ENCODE measurements around the gene VSX2. TPM values are rescaled to one million over a fixed set of nuclear protein-coding genes. Genes with fewer than 3 reads are reported as not detected.

The VSX2 gene
- not detected for total RNA-seq

DNA sequence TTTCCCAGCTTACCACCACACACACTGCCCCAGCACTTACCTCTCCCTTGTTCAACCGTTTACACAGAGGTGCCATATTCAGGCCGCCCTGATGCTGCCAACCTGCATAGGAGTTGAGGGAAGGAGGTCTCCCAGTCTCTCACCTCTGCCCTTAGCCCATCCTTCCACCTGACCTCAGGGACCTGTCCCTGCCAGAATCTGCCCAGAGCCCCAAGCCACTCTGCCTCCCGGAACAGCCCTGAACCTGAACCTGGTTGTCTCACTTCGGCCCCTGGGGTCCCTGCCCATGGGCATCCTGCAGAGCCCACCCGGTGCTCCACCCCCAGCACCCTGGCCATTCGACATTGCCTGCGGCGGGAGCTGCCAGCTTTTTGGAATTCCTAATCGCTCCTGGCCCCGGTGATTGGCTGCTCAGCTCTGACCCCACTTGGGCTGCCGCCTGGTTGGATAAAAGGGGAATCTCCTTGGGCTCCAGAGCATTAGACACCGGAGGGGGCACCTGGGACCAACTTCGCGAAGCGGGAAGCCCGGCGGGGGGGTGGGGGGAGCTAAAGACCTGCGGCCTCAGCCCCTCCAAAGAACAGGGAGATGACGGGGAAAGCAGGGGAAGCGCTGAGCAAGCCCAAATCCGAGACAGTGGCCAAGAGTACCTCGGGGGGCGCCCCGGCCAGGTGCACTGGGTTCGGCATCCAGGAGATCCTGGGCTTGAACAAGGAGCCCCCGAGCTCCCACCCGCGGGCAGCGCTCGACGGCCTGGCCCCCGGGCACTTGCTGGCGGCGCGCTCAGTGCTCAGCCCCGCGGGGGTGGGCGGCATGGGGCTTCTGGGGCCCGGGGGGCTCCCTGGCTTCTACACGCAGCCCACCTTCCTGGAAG, at the start of gene VSX2:
TSS of gene VSX2 (plus strand) at position 476 of the 874 bp plus-strand sequence. CDS start at position 589, 113 bp downstream.
- DNase-seq = no peak
- Mint-ChIP-seq H3K9me3 (ENCODE audit: low read depth) (no peaks in the 10 kb centered on the region), H3K27ac (no peak within 1 kb of the TSS), H3K36me3 (no peaks in the 10 kb centered on the region), H3K4me1 (peaks cover 15% of the 10 kb centered on the region), H3K4me3 (no peak within 1 kb of the TSS), H3K27me3 (peaks cover 78% of the 10 kb centered on the region)
- no peak for ATAC-seq
- CTCF ChIA-PET = interaction anchor here (1.1 to 4.7 kb wide), 2 partner anchors 12 to 16 kb away, joined by 3 to 27 read pairs; no protein-coding TSS in a partner anchor

DNA sequence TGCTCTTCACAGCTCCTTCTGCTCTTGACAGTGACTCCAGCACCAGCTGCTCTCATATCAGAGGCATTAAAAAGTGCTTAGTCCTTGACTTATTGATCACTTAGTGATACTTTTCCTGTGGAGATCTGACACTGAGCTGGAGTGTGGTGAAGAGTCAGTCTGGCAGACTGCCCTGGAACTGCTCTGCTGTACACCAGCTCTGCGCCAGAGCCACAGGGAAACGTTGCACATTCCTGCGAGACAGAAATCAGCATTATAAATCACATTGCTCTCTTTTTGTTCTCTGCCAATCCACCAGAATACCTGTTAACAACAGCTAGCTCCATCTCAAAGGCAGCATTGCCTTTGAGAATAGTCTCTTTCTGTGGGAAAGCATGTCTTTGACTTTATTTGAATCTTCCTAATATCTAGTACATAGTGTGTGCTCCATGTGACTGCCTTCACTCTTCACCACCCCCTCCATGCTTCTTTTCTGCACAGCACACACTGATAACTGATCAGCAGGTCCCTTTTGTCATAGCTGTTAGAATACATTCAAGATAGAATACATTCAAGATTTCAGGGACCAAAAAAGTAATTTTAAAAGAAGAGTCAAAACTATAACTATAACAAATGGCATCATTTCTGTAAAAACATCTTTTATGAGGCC, 48.2 kb upstream of the VSX2 start:
- ATAC-seq (no peak), DNase-seq (no peak)
- Mint-ChIP-seq H3K36me3 (peaks cover 3% of the 10 kb centered on the region), H3K9me3 (ENCODE audit: low read depth) (no peaks in the 10 kb centered on the region), H3K4me3 (no peak overlapping the region), H3K27ac (no peak overlapping the region), H3K27me3 (no peaks in the 10 kb centered on the region), H3K4me1 (no peaks in the 10 kb centered on the region)
- CTCF ChIA-PET = interaction anchor here (0.7 to 1.4 kb wide), 3 partner anchors 15 to 1549 kb away, joined by 3 to 5 read pairs (median 4); no protein-coding TSS in a partner anchor

DNA sequence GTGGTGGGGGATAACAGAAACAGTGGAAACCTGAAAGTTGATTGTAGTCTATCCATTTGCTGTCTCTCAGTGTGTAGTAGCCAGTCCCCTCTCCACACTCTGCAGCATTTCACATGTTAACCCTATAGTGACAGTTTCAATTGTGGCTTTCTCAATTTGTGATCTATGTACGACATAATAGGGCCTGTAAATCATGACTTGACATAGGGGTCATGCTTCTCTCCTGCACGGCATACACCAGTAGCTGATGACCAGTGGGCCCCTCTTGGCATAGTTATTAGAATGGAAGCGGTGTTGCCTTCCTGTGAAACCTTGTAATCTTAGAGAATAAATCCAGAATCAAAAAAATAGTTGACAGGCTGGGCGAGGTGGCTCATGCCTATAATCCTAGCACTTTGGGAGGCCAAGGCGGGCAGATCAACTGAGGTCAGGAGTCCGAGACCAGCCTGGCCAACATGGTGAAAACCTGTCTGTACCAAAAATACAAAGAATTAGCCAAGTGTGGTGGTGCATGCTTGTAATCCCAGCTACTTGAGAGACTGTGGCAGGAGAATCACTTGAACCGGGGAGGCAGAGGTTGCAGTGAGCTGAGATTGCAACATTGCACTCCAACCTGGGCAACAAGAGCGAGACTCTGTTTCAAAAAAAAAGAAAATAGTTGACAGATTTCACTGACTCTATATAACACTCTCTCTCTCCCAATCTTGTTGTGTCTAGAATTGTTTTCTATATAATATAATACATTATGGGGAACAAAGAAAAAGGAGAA, 44.6 kb upstream of the VSX2 start:
- ATAC-seq (no peak), DNase-seq (no peak)
- H3K27me3 Mint-ChIP-seq = no peaks in the 10 kb centered on the region
- H3K4me3 Mint-ChIP-seq = no peak overlapping the region
- CTCF ChIA-PET = interaction anchor here (1.1 kb wide), 1 partner anchor 22 kb away, joined by 3 read pairs; no protein-coding TSS in a partner anchor
- no peaks in the 10 kb centered on the region for H3K9me3 Mint-ChIP-seq (ENCODE audit: low read depth)
- no peak overlapping the region for H3K27ac Mint-ChIP-seq
- no peaks in the 10 kb centered on the region for H3K4me1 Mint-ChIP-seq
- H3K36me3 Mint-ChIP-seq = peaks cover 6% of the 10 kb centered on the region

DNA sequence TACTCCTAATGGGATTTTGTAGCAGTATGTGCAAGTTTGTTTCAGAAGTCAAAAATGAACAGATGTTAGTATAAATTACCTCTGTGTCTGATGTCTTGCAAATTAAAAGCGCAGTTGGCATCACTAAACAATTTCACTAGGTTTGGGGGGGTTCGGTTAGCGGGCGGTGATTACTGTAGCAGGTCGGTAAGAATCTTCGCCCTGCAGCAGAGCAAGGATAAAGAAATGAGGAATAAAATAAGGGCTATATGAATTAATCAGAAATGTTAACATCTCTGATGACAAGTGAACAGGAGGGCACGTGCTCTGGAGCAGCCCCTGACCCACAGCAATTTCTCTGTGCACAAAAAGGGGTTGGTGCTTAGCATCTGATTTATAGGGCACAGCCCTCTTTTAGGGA, 43.6 kb upstream of the VSX2 start:
- CTCF ChIA-PET = interaction anchor here (1.1 kb wide), 1 partner anchor 21 kb away, joined by 3 read pairs; no protein-coding TSS in a partner anchor
- H3K4me1 Mint-ChIP-seq = no peaks in the 10 kb centered on the region
- ATAC-seq = no peak
- DNase-seq = no peak
- no peak overlapping the region for H3K27ac Mint-ChIP-seq
- H3K4me3 Mint-ChIP-seq = no peak overlapping the region
- H3K36me3 Mint-ChIP-seq = peaks cover 6% of the 10 kb centered on the region
- H3K27me3 Mint-ChIP-seq = no peaks in the 10 kb centered on the region
- H3K9me3 Mint-ChIP-seq (ENCODE audit: low read depth) = no peaks in the 10 kb centered on the region

DNA sequence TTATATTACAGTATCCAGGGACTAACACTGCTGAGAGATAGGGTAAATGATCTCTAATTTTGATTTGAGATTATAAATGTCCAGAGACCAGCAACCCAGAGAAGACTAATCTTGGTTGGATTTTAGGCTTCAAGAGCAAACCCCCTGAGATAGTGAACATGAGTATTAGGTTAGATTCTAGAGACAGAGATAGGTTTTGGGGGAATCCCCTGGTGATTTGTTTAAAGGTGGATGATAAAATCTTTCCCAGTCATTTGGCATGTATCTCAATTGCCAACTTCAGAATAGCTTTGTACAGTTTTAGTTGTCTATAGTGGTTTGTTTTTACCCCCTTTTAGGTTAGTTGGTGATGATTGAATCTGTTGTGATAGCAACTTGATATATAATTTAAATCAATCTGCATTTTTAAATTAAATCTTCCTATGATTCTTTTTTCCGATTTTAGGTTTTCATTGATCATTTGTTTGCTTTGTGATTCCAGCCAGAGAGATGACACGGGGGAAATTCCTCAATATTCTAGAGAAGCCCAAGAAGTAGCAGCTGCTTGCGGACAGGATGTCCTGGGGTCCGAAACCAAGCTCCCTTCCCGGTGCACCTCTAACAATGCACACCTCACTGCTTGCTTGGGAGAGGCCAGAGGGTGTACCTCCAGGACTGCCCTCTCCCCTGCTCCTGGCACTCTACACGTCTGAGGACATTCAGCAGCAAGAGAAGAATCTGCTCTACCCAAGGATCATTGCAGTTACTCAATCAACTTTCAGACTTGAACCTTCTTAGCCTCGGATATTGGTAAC, 40.6 kb upstream of the VSX2 start:
- CTCF ChIA-PET = interaction anchor here (1.4 kb wide), 1 partner anchor 13 kb away, joined by 3 read pairs; no protein-coding TSS in a partner anchor
- H3K27me3 Mint-ChIP-seq = no peaks in the 10 kb centered on the region
- H3K27ac Mint-ChIP-seq = no peak overlapping the region
- H3K9me3 Mint-ChIP-seq (ENCODE audit: low read depth) = no peaks in the 10 kb centered on the region
- H3K4me1 Mint-ChIP-seq = no peaks in the 10 kb centered on the region
- H3K36me3 Mint-ChIP-seq = peaks cover 5% of the 10 kb centered on the region
- DNase-seq (no peak), ATAC-seq (no peak)
- no peak overlapping the region for H3K4me3 Mint-ChIP-seq

DNA sequence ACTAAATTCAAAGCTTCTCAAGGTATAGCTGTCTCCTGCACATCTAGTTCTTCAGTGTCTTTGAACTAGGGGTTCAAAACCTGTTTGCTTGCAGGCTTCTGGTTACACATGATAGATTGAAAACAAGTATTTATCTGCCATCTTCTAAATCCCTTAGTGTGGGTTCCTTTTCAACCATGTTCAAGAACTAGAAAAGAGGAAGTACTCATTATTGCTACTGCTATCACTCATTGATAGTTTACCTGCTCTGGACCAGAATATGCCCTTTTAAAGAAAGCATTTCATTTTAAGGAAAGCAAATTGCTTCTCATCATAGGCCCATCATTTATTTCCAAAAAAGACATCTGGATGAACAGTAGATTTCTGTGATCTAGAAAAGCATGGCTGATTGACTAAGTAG, 37.1 kb upstream of the VSX2 start:
- Mint-ChIP-seq H3K27me3 (no peaks in the 10 kb centered on the region), H3K27ac (no peak overlapping the region), H3K4me1 (no peaks in the 10 kb centered on the region), H3K36me3 (peaks cover 6% of the 10 kb centered on the region), H3K9me3 (ENCODE audit: low read depth) (no peaks in the 10 kb centered on the region), H3K4me3 (no peak overlapping the region)
- no peak for ATAC-seq
- CTCF ChIA-PET = no interaction called here
- no peak for DNase-seq

DNA sequence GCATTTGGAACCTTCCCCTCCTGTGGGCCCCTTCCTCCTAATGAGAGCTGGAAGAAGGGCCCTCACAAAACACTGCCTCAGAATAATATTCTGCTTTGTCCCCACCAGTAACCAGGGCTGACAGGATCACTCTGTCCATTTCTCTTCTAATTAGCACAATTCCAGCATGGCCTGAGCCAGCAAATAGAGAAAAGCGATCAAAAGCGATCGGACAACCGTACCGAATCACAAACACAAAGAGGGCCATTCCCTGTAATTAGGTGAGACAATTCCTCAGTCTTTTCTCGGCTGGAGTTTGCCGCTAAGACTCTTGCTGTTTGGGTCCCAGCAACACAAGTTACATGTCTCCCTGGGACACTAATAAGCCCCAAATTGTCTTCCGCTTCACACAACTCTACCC, 35.6 kb upstream of the VSX2 start:
- Mint-ChIP-seq H3K4me1 (no peaks in the 10 kb centered on the region), H3K27ac (no peak overlapping the region), H3K36me3 (peaks cover 6% of the 10 kb centered on the region), H3K27me3 (no peaks in the 10 kb centered on the region), H3K4me3 (no peak overlapping the region), H3K9me3 (ENCODE audit: low read depth) (no peaks in the 10 kb centered on the region)
- CTCF ChIA-PET = no interaction called here
- no peak for DNase-seq
- ATAC-seq = no peak

DNA sequence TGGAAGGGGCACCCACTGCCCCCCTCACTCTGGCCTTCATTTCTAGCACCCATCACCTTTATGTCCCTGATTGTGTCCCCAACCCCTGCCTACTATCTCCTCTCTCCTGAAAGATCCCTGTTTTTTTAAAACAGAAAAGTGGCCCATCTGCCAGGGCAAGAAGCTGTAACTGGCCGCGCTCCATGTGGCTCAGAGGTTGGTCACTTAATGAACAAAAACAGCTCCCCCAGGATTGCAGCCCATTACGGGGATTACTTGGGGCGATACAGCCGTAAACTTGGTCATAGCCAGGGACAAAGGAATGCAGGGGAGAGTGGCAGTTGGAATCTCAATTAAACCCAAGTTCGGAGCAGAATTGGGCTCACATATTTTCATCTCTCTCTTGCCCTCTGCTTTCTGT, 34.8 kb upstream of the VSX2 start:
- CTCF ChIA-PET = no interaction called here
- no peaks in the 10 kb centered on the region for H3K4me1 Mint-ChIP-seq
- H3K36me3 Mint-ChIP-seq = peaks cover 3% of the 10 kb centered on the region
- no peak for ATAC-seq
- no peak overlapping the region for H3K27ac Mint-ChIP-seq
- H3K9me3 Mint-ChIP-seq (ENCODE audit: low read depth) = no peaks in the 10 kb centered on the region
- H3K4me3 Mint-ChIP-seq = no peak overlapping the region
- no peak for DNase-seq
- H3K27me3 Mint-ChIP-seq = no peaks in the 10 kb centered on the region

DNA sequence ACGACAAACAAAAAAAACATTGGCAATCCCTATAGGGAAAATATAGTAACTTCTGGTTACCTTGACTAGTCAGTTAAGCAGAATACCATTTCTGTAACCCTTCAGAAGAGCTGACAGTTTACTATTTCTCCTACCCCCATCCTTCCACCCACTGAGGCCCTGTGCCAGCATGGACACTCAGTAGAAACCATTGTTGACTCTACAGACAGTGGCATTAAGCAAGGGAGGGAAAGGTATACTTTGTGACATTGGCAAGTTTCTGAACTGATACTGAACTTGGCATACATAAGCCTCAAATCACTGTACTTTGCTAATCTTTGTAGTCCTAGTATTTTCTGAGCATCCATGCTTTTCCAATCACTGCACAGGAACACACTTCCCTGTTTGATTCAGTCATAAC, 33.4 kb upstream of the VSX2 start:
- no peak overlapping the region for H3K27ac Mint-ChIP-seq
- CTCF ChIA-PET = no interaction called here
- H3K4me3 Mint-ChIP-seq = no peak overlapping the region
- peaks cover 3% of the 10 kb centered on the region for H3K36me3 Mint-ChIP-seq
- H3K27me3 Mint-ChIP-seq = no peaks in the 10 kb centered on the region
- no peak for ATAC-seq
- DNase-seq = no peak
- H3K9me3 Mint-ChIP-seq (ENCODE audit: low read depth) = no peaks in the 10 kb centered on the region
- no peaks in the 10 kb centered on the region for H3K4me1 Mint-ChIP-seq

DNA sequence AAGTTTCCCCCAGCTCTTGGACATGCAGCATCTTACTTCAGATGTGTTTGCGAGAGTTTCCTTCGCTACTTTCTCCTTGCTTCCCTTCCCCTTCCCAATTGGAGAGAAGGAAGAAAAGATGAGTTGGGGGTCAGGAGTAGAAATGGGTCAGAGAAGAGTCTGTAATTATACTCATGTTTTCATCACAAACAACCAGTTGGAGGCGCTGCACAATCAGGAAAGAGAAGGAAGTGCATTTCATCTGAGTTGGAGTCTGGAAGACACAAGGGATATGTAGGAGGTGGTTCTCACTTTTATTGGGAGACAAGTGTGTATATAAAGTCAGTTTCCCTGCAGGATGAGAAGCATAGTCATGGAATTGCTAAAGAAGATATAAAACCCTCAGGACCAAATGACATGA, 31.3 kb upstream of the VSX2 start:
- Mint-ChIP-seq H3K9me3 (ENCODE audit: low read depth) (no peaks in the 10 kb centered on the region), H3K27ac (no peak overlapping the region), H3K4me3 (no peak overlapping the region), H3K4me1 (no peaks in the 10 kb centered on the region), H3K36me3 (peaks cover 1% of the 10 kb centered on the region), H3K27me3 (peaks cover 6% of the 10 kb centered on the region)
- CTCF ChIA-PET = interaction anchor here (1.4 kb wide), 1 partner anchor 43 kb away, joined by 5 read pairs; no protein-coding TSS in a partner anchor
- DNase-seq (no peak), ATAC-seq (no peak)

DNA sequence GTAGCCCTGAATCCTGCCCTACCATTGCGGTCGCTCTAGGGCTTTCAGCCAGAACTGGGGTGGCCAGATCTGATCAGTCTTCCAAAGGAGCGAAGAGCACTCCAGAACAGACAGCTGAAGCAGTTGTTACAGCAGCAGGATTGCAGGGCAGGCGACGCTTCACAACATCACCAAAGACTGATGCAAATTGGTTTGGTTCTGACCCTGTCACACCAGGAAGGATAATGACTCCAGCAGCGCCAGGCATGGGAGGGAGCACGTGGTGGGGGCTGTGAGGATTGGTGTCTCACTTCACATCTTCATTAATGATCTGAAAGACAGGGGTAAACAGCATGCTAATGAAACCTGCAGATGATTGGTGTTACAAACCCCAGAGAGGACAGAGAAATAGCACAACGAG, 30.6 kb upstream of the VSX2 start:
- no peak for ATAC-seq
- H3K27ac Mint-ChIP-seq = no peak overlapping the region
- CTCF ChIA-PET = interaction anchor here (1.4 kb wide), 1 partner anchor 43 kb away, joined by 5 read pairs; no protein-coding TSS in a partner anchor
- no peak for DNase-seq
- H3K27me3 Mint-ChIP-seq = peaks cover 6% of the 10 kb centered on the region
- no peak overlapping the region for H3K4me3 Mint-ChIP-seq
- no peaks in the 10 kb centered on the region for H3K9me3 Mint-ChIP-seq (ENCODE audit: low read depth)
- peaks cover 1% of the 10 kb centered on the region for H3K36me3 Mint-ChIP-seq
- no peaks in the 10 kb centered on the region for H3K4me1 Mint-ChIP-seq

DNA sequence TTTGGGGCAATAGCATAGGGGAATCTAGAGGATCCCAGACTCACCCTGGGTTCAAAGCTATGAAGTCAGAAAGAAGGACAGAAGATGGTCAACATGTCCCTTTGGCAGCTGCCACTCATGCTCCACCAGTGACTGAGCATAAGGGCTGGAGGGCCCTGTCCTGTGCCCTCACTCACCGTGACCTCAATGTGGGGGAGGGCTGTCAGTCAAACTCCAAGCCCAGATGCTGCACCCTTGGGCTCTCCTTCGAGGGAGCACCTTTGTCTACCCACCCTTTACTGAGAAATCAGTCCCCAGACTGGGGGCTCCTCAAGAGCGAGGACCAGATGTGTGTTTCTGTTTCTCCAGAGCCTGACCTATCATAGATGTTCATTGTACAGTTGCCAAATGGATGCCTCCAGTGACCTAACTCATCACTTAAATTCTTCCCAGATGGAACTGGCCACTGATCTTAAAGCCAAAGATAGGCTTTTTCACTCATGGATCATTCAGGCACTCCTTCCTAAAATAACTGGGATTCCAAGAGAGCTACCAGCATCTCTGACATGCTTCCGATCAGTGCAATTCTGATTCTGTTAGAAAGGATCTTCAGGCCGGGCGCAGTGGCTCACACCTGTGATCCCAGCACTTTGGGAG, 27.2 kb upstream of the VSX2 start:
- CTCF ChIA-PET = interaction anchor here (0.7 kb wide), 1 partner anchor 45 kb away, joined by 4 read pairs; no protein-coding TSS in a partner anchor
- DNase-seq (no peak), ATAC-seq (no peak)
- H3K27me3 Mint-ChIP-seq = peaks cover 10% of the 10 kb centered on the region
- no peak overlapping the region for H3K27ac Mint-ChIP-seq
- H3K4me3 Mint-ChIP-seq = no peak overlapping the region
- no peaks in the 10 kb centered on the region for H3K4me1 Mint-ChIP-seq
- H3K36me3 Mint-ChIP-seq = no peaks in the 10 kb centered on the region
- H3K9me3 Mint-ChIP-seq (ENCODE audit: low read depth) = no peaks in the 10 kb centered on the region

Measured in activated CD8-positive, alpha-beta memory T cell treated with anti-CD3 and anti-CD28 coated beads, Interleukin-2, amount 10 ng/mL, durations not matched to agents 7 days and 5 days (primary cell).